ENCODE measurements around the gene CHST11.

CHST11 gene

DNA sequence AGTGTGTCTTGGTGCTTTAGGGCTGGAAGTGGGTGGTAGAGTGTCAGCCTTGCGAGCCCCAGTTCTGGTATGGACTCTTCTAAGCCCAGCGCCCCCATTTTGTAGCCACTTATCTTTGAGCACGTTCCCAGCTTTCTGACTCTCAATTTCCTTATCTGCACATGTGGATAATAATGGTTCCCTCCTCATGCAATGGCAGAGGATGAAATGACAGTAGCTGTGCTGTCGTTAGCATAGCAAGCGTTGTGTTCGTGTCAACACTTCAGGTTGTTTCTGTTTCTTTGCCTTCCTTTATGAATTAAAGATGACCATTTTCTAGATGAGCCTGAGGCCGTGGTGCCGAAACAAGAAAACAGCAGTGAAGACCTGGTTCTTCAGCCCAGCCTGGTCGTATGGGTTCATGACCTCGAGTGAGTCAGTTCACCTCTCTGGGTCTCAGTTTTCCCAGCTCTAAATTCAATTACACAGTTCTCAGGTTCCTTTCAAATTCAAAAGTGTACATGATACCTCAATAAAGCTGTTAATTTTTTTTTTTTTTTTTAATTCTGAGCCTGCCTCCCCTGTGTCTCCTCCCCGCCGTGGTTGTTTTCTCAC lies 268.3 kb downstream of the CHST11 start:
- POLR2A ChIA-PET = interaction anchor here (1.4 kb wide), 1 partner anchor 16 kb away, joined by 3 read pairs; no protein-coding TSS in a partner anchor

DNA sequence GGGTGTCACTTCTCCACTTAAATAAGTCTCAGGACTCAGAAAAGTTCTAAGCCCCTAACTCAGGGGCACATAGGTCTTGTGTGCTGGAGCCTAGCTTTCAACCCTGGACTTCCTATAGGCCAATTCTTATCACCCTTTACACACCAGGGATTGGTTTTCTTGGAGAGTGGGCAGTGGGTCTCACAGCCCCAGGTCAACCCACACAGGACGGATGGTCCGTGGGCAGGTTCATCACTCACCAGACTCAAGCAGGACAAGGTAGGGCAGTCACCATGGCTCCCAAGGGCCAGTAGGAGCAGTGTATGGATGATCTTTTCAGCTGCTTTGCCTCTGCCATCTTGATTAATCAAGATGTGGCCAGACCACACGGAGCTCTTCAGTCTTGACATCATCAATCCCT lies 268.9 kb downstream of the CHST11 start:
- no peak overlapping the region for H3K27ac ChIP-seq (ENCODE audit: insufficient read depth in 1 of 2, low read depth in 1 of 2, low read length in 2 of 2, poor library complexity in 1 of 2, severe bottlenecking in 2 of 2)
- H3K27me3 ChIP-seq (replicated peaks in 2 of 5; ENCODE audit: control insufficient read depth in 4 of 5, insufficient read depth in 5 of 5, low read length in 4 of 5) = no peaks in the 10 kb centered on the region
- H3K9me3 ChIP-seq (ENCODE audit: control extremely low read depth in 1 of 5, control insufficient read depth in 4 of 5, insufficient read depth in 2 of 5, low read depth in 1 of 5, low read length in 4 of 5) = no peaks in the 10 kb centered on the region
- WGBS (ENCODE audit: insufficient coverage) = 93% methylated on average over 3 of the region's 3 CpGs
- CTCF ChIA-PET = interaction anchor here (0.7 to 2.4 kb wide), 6 partner anchors 9 to 343 kb away, joined by 3 to 8 read pairs (median 3); no protein-coding TSS in a partner anchor
- DNase-seq = no peak
- POLR2A ChIA-PET = interaction anchor here (1.4 kb wide), 1 partner anchor 15 kb away, joined by 3 read pairs; no protein-coding TSS in a partner anchor
- peaks cover 5 to 68% (median 14%) of the 10 kb centered on the region in 4 experiments for H3K36me3 ChIP-seq (ENCODE audit: control insufficient read depth in 4 of 4, insufficient read depth in 4 of 4, low read length in 3 of 4)
- no peak overlapping the region for H3K4me3 ChIP-seq (ENCODE audit: control insufficient read depth in 1 of 7, extremely low read depth in 1 of 7, insufficient read depth in 4 of 7, low read depth in 2 of 7, low read length in 6 of 7)
- peaks cover 19 to 47% (median 31%) of the 10 kb centered on the region in 4 experiments for H3K4me1 ChIP-seq (ENCODE audit: control extremely low read depth in 1 of 4, control insufficient read depth in 4 of 4, insufficient read depth in 4 of 4, low read length in 3 of 4)

More for the DNA sequence above, 268.3 kb downstream of the CHST11 start:
- DNase-seq = no peak
- 97% methylated on average over 9 of the region's 12 CpGs for WGBS (ENCODE audit: insufficient coverage)
- Histone ChIP-seq H3K27me3 (replicated peaks in 2 of 5; ENCODE audit: control insufficient read depth in 4 of 5, insufficient read depth in 5 of 5, low read length in 4 of 5) (no peaks in the 10 kb centered on the region), H3K27ac (ENCODE audit: insufficient read depth in 1 of 2, low read depth in 1 of 2, low read length in 2 of 2, poor library complexity in 1 of 2, severe bottlenecking in 2 of 2) (no peak overlapping the region), H3K36me3 (ENCODE audit: control insufficient read depth in 4 of 4, insufficient read depth in 4 of 4, low read length in 3 of 4) (peaks cover 5 to 63% (median 10%) of the 10 kb centered on the region in 4 experiments), H3K4me3 (ENCODE audit: control insufficient read depth in 1 of 7, extremely low read depth in 1 of 7, insufficient read depth in 4 of 7, low read depth in 2 of 7, low read length in 6 of 7) (no peak overlapping the region), H3K9me3 (ENCODE audit: control extremely low read depth in 1 of 5, control insufficient read depth in 4 of 5, insufficient read depth in 2 of 5, low read depth in 1 of 5, low read length in 4 of 5) (no peaks in the 10 kb centered on the region), H3K4me1 (ENCODE audit: control extremely low read depth in 1 of 4, control insufficient read depth in 4 of 4, insufficient read depth in 4 of 4, low read length in 3 of 4) (peaks cover 19 to 52% (median 36%) of the 10 kb centered on the region in 4 experiments)
- CTCF ChIA-PET = interaction anchor here (0.6 to 2.4 kb wide), 6 partner anchors 10 to 343 kb away, joined by 3 to 8 read pairs (median 3); no protein-coding TSS in a partner anchor

DNA sequence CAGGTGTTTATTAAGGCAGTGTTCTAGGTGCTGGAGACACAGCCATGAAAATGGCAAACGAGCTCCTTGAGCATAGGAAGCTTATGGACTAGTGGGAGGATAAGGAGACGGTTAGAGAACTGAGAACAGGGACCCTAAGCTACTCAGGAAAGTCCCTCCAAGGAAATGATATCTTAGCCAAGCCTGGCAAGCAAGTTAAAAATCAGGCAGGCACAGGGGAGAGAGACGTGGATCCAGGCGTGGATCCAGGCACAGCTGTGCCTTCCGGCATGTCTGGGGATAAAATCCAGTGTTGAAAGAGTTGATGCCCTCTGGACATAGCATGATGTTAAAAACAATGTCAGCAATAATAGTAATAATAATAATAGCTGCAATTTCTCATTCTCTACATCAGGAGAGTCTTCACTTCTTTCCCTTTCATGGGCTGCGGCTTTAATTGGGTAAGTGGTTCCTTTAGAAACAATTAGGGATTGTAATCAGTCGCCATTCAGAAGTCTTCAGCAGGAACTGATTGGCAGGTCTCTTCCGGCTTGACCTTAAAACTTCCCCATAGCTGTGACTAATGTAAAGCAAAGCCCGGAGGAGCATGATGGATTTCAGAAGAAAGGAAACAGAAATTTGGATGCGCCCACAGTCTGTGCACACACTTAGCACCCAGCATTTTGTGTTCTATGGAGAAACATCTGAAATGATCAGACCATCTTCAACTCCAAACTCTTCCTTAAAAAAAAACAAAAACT lies 271.1 kb downstream of the CHST11 start:
- POLR2A ChIA-PET = no interaction called here
- Histone ChIP-seq H3K36me3 (ENCODE audit: control insufficient read depth in 4 of 4, insufficient read depth in 4 of 4, low read length in 3 of 4) (peaks cover 5 to 64% (median 14%) of the 10 kb centered on the region in 4 experiments), H3K27ac (ENCODE audit: insufficient read depth in 1 of 2, low read depth in 1 of 2, low read length in 2 of 2, poor library complexity in 1 of 2, severe bottlenecking in 2 of 2) (no peak overlapping the region), H3K4me1 (ENCODE audit: control extremely low read depth in 1 of 4, control insufficient read depth in 4 of 4, insufficient read depth in 4 of 4, low read length in 3 of 4) (peaks cover 4 to 25% (median 10%) of the 10 kb centered on the region in 4 experiments), H3K4me3 (ENCODE audit: control insufficient read depth in 1 of 7, extremely low read depth in 1 of 7, insufficient read depth in 4 of 7, low read depth in 2 of 7, low read length in 6 of 7) (no peak overlapping the region), H3K27me3 (replicated peaks in 2 of 5; ENCODE audit: control insufficient read depth in 4 of 5, insufficient read depth in 5 of 5, low read length in 4 of 5) (no peaks in the 10 kb centered on the region), H3K9me3 (ENCODE audit: control extremely low read depth in 1 of 5, control insufficient read depth in 4 of 5, insufficient read depth in 2 of 5, low read depth in 1 of 5, low read length in 4 of 5) (no peaks in the 10 kb centered on the region)
- DNase-seq = peak; percentile 39 to 64 (median 54)
- CTCF ChIA-PET = interaction anchor here (0.9 to 2.7 kb wide), 5 partner anchors 8 to 346 kb away, joined by 3 to 9 read pairs (median 3); no protein-coding TSS in a partner anchor
- WGBS (ENCODE audit: insufficient coverage) = 51% methylated on average over 6 of the region's 10 CpGs

- peaks cover 4 to 25% (median 14%) of the 10 kb centered on the region in 4 experiments for H3K4me1 ChIP-seq (ENCODE audit: control extremely low read depth in 1 of 4, control insufficient read depth in 4 of 4, insufficient read depth in 4 of 4, low read length in 3 of 4)
- no peaks in the 10 kb centered on the region for H3K9me3 ChIP-seq (ENCODE audit: control extremely low read depth in 1 of 5, control insufficient read depth in 4 of 5, insufficient read depth in 2 of 5, low read depth in 1 of 5, low read length in 4 of 5)
- no peaks in the 10 kb centered on the region for H3K27me3 ChIP-seq (replicated peaks in 2 of 5; ENCODE audit: control insufficient read depth in 4 of 5, insufficient read depth in 5 of 5, low read length in 4 of 5)
- POLR2A ChIA-PET = no interaction called here
- peak overlapping the region in 1 of 2 experiments; percentile 27 for H3K27ac ChIP-seq (ENCODE audit: insufficient read depth in 1 of 2, low read depth in 1 of 2, low read length in 2 of 2, poor library complexity in 1 of 2, severe bottlenecking in 2 of 2)
- CTCF ChIA-PET = interaction anchor here (0.9 to 2.7 kb wide), 3 partner anchors 10 to 347 kb away, joined by 3 to 9 read pairs (median 4); no protein-coding TSS in a partner anchor
- WGBS (ENCODE audit: insufficient coverage) = no CpG with 5 or more reads among the region's 1 CpG
- DNase-seq = no peak
- peak overlapping the region in 1 of 7 experiments; percentile 17 for H3K4me3 ChIP-seq (ENCODE audit: control insufficient read depth in 1 of 7, extremely low read depth in 1 of 7, insufficient read depth in 4 of 7, low read depth in 2 of 7, low read length in 6 of 7)
- peaks cover 5 to 56% (median 16%) of the 10 kb centered on the region in 4 experiments for H3K36me3 ChIP-seq (ENCODE audit: control insufficient read depth in 4 of 4, insufficient read depth in 4 of 4, low read length in 3 of 4)
Observed at GRCh38 chr12:104729091-104729490, 272.3 kb downstream of the CHST11 start.

DNA sequence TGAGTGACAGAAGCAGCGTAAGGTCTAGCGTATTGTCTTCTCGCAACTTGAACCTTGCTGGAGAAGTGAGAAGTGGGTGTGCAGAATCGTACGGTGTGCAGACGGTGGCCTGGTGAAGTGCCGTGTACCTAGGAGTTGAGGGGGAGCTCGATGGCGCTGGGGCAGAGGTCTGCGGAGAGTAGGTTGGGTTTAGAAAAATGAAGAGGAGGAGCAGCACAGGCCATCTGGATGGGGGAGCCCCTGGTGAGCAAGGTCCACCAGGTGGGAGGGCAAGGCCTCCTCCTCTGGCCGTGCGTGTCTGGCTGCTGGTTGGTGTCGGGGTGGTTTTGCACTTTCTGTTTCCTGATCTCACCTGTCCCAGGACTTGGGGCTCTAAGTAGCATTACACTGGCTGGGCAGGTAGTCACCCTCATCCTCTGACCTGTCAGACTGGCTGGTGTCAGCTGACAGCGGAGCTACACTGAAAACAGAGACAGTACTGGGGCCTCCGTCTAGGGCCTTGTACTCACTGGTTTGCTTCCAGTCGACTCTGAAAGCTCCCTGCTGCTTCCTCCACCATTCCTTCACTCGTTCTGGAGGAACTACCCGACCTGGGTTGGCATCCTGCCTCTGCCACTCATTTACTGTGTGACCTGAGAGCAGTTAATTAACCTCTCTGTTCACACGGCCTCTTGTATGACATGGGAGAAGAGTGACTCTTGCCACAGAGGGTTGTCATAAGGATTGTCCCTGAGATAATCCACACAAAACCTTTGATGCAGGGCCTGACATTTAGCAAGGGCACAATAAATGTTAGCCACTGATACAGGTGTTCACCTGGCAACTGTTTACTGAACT lies 273.1 kb downstream of the CHST11 start:
- CTCF ChIA-PET = interaction anchor here (1.4 to 2.7 kb wide), 2 partner anchors 10 to 146 kb away, joined by 3 to 9 read pairs; no protein-coding TSS in a partner anchor
- no peaks in the 10 kb centered on the region for H3K9me3 ChIP-seq (ENCODE audit: control extremely low read depth in 1 of 5, control insufficient read depth in 4 of 5, insufficient read depth in 2 of 5, low read depth in 1 of 5, low read length in 4 of 5)
- 92% methylated on average over 19 of the region's 19 CpGs for WGBS (ENCODE audit: insufficient coverage)
- peaks cover 5 to 54% (median 16%) of the 10 kb centered on the region in 4 experiments for H3K36me3 ChIP-seq (ENCODE audit: control insufficient read depth in 4 of 4, insufficient read depth in 4 of 4, low read length in 3 of 4)
- no peaks in the 10 kb centered on the region for H3K27me3 ChIP-seq (replicated peaks in 2 of 5; ENCODE audit: control insufficient read depth in 4 of 5, insufficient read depth in 5 of 5, low read length in 4 of 5)
- no peak overlapping the region for H3K4me3 ChIP-seq (ENCODE audit: control insufficient read depth in 1 of 7, extremely low read depth in 1 of 7, insufficient read depth in 4 of 7, low read depth in 2 of 7, low read length in 6 of 7)
- no peak for DNase-seq
- POLR2A ChIA-PET = no interaction called here
- no peak overlapping the region for H3K27ac ChIP-seq (ENCODE audit: insufficient read depth in 1 of 2, low read depth in 1 of 2, low read length in 2 of 2, poor library complexity in 1 of 2, severe bottlenecking in 2 of 2)
- peaks cover 4 to 32% (median 18%) of the 10 kb centered on the region in 4 experiments for H3K4me1 ChIP-seq (ENCODE audit: control extremely low read depth in 1 of 4, control insufficient read depth in 4 of 4, insufficient read depth in 4 of 4, low read length in 3 of 4)

- Histone ChIP-seq H3K36me3 (ENCODE audit: control insufficient read depth in 4 of 4, insufficient read depth in 4 of 4, low read length in 3 of 4) (peaks cover 3 to 44% (median 13%) of the 10 kb centered on the region in 4 experiments), H3K27ac (ENCODE audit: insufficient read depth in 1 of 2, low read depth in 1 of 2, low read length in 2 of 2, poor library complexity in 1 of 2, severe bottlenecking in 2 of 2) (no peak overlapping the region), H3K9me3 (ENCODE audit: control extremely low read depth in 1 of 5, control insufficient read depth in 4 of 5, insufficient read depth in 2 of 5, low read depth in 1 of 5, low read length in 4 of 5) (no peaks in the 10 kb centered on the region), H3K4me1 (ENCODE audit: control extremely low read depth in 1 of 4, control insufficient read depth in 4 of 4, insufficient read depth in 4 of 4, low read length in 3 of 4) (peaks cover 4 to 42% (median 26%) of the 10 kb centered on the region in 4 experiments), H3K4me3 (ENCODE audit: control insufficient read depth in 1 of 7, extremely low read depth in 1 of 7, insufficient read depth in 4 of 7, low read depth in 2 of 7, low read length in 6 of 7) (no peak overlapping the region), H3K27me3 (replicated peaks in 2 of 5; ENCODE audit: control insufficient read depth in 4 of 5, insufficient read depth in 5 of 5, low read length in 4 of 5) (no peaks in the 10 kb centered on the region)
- ChIA-PET CTCF (interaction anchor here (1.4 to 1.8 kb wide), 2 partner anchors 43 to 145 kb away, joined by 3 read pairs; no protein-coding TSS in a partner anchor), POLR2A (no interaction called here)
- 100% methylated on average over 4 of the region's 4 CpGs for WGBS (ENCODE audit: insufficient coverage)
- DNase-seq = no peak
Observed at GRCh38 chr12:104730763-104731162, 274.0 kb downstream of the CHST11 start.

Data from common myeloid progenitor, CD34-positive (primary cell).